DMS153 (cell line): ENCODE results near the gene ZMIZ1.

Experiments
- DNase-seq: peaks from one replicate; lab custom pipeline; 2025; lab: John Stamatoyannopoulos, UW

ZMIZ1 gene

DNA sequence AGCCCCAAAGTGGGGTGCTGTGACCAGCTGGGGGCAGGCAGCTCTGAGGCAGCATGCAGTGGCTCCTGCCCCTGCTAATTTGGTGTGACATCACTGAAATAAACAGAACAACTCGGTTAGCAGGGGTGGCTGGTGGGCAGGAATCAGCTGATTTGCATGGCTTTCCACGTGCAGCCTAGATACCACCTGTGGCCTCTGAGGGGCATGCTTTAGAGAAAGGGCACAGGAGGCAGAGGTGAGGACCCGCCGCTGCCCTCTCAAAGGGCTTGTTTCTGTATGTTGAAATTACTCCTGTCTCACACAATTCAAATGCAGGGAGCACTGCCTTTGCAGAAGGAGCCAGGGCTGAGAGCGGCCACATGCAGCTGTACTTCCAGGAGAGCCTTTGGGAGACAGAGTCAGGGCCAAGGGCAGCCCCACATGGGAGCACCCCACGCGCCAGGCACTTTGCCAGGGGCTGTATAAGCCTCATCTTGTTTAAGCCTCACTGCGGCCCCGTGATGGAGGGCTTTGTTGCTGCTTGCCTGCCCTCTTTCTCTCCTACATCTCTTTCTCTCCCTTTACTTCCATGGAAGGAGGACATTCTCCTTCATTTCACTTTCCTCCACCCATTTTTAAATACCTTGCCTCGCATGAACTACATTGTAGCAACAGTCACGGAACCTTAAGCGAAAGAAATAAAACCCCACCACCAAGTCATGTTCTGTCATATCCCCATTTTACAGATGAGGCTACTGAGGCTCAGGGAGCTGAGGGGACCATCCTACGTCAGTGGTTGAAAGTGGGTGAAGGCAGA, 137.7 kb downstream of the ZMIZ1 start:
- no peak for DNase-seq

DNA sequence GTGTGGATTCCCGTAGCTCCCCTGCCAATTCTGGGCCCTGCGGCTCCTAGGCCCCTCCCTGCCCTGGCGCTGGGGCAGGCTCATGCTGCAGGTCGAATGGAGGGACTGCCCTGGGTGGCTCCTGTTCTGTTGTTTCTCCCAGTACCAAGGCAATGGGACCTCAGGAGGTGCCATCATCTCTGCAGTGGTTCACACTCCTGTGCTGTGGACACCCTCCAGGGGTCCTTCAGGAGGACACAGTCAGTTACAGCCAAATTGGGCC, 138.3 kb downstream of the ZMIZ1 start:
- DNase-seq, result no peak

DNA sequence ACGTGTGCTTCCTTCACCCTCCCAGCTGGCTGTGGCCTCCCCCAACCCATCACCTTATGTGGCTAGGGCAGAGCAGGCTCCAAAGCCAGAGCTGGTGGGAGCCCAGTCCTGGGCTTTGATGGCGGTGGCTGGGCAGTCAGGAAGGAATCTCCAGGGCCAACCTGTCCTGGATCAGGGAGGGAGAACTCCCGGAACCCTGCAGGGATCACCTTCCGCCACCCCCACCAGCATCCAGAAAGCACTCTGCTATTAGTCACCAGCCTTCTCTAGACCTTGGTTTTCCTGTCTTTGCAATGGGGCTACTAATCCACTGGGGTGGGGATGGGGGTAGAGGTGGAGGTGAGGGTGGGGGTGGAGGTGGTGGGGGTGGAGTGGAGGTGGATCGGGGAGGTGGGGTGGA, 139.0 kb downstream of the ZMIZ1 start:
- DNase-seq, result no peak

DNA sequence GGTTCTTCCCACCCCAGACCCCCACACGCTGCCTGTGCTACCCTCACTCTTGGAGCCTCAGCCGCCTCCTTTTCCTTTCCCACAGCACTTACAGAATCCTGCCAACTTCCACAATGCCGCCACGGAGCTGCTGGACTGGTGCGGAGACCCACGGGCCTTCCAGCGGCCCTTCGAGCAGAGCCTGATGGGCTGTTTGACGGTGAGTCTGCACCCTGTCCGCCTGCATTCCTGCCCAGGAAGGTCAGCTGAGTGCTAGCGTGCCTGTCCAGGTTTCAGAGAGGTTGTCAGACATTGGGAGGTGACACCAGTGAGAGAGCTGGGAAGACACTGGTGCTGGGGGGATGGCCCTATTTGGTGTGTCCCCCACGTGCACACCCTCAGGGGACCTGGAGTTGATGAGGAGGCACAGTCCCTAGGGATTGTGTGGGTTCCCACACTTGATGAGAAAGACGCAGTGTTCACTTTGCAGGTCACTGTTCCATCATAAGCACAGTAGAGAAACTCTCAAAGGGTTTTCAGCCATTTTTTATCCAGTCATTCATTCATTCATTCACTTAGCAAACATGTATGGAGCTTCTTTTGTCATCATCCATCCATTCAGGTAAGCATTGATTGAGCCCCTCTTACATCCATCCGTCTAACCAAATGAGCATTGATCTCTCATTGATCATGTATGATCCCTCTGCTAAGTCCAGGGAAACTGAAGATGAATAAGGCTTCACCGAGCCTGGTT, 139.7 kb downstream of the ZMIZ1 start:
- DNase-seq, result no peak

DNA sequence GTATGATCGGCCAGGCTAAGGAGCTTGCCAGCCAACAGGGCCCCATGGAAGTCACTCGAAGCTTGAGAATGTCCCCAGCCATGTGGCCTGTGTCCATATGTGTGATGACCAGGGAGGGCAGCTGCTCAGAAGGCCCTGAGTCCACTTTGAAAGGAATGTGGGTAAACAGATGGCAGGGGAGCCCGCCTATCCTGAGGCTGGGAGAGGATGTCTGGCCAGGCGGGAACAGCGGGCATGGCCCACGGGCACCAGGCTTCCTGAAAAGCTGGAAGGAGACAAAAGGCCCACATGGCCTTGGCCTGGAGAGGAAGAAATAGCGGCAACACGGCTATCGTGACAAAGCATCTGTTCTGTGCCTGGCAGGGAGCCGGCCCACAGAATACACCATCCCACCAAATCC, 140.6 kb downstream of the ZMIZ1 start:
- DNase-seq, result no peak

DNA sequence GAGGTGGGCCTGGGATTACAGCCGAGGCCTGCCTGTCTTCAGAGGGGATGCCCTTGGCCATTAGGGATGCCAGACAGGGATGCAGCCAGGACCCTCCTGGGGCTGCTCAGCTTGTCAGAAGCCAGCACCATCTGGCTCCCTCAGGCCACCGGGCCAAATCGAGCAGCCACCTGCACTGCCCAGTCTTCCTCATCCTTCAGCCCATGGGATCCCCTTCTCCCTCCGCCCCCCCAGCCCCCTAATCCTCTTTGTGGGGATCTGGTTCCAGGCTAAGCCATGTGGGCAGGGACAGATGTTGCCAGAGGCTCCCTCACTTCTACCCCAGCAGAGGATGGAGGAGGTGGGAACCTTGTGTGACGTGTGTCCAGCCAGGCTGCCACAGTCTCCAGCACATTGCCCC, 141.1 kb downstream of the ZMIZ1 start:
- DNase-seq, result no peak

DNA sequence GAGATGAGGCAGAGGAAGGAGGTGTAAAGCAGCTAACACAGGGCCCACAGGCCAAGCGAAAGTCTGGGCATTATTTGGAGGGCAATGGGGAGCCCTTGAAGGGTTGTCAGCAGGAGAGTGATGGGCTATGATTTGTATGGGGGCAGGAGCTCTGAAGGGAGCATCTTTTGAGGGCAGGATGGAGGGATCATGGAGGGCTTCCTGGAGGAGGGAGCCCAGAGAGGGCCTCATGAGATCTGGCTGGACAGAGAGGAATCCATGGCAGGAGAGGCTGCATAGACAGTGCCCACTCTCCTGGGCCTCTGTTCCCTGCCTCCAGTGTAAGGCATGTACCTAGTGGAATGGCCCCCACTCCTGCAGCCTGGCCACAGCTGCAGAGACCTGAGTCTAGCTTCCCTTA, 141.9 kb downstream of the ZMIZ1 start:
- DNase-seq, result no peak

DNA sequence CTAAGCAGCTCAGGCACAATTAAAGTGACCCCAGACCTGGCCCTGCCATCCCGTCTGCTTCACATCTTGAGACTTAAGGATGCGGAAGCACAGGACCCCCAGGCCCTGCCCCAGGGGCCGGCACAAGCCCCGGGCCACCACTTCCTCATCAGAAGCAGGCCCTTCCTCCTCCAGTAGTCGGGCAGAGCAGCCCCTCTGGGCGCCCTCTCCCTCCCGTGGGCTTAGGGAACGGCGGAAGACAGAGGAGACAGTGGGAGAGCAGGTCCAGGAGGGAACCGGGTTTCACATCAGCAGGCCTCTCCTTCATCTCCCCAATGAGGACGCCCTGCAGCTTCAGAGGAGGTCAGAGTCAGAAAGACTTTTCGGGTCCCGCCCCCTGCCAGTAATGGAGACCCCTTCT, 142.8 kb downstream of the ZMIZ1 start:
- no peak for DNase-seq

DNA sequence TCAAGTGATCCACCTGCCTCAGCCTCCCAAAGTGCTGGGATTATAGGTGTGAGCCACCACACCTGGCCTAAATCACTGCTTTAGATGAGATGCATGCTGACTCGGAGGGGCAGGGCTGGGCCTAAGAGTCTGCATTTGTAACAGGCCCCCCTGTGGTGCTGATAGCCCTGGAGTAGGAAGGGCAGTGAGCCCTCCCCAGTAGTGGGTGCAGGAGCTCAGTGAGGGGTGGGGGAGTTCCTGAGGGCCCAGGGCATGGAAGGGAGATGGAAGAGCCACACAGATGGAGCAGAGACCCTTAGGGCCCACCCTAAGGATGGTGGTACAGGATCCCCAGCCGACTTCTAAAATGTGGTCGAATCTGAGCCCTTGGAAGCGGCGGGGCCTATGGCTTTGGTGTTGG, 146.8 kb downstream of the ZMIZ1 start:
- no peak for DNase-seq

DNA sequence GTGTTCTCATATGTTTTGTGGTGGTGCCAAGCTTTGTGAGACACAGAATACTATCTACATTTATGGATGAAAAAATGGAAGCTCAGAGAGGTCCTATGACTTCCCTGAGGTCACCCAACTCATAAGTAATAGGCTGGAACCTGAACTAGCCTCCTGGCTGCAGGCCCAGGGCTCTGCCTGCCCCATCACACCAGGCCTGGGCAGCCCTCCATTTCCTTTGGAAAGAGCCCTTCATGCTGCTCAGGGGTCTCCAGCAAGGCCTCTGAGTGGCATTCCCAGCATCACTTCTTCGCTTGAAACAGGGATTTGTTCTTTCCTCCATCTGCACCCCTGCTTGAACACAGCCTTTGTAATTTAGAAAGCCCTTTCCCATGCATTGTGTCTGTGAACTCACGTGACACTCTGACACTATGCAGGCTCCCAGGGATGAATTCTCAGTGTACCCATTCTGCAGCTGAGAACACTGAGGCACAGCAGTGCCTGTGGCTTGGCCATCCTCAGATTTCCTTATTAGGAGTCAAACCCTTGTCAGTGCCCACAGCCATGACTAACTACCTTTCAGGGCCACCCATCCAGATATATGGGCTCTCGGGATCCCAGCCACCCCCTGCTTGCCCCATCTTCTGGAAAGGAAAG, 150.7 kb downstream of the ZMIZ1 start:
- DNase-seq, result no peak

DNA sequence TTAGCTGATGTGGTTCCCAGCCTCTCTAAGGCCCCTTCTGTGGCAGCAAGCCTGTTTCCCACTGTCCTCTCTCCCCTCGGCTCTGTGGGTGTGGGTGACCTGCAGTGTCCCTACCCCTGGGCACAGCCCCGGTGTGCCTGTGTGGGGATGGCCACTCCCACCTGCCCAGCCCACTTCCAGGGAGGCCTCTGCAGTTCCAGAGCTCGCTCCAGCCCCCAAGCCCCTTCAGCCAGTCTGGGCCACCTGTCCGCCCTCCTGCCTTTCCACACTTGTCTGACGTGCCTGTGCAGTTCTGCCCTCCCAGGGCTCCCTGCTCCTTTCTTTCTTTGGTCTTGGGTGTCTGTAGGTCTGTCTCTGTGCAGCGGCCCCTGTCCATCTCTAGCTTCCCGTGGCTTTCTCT, 151.5 kb downstream of the ZMIZ1 start:
- no peak for DNase-seq

DNA sequence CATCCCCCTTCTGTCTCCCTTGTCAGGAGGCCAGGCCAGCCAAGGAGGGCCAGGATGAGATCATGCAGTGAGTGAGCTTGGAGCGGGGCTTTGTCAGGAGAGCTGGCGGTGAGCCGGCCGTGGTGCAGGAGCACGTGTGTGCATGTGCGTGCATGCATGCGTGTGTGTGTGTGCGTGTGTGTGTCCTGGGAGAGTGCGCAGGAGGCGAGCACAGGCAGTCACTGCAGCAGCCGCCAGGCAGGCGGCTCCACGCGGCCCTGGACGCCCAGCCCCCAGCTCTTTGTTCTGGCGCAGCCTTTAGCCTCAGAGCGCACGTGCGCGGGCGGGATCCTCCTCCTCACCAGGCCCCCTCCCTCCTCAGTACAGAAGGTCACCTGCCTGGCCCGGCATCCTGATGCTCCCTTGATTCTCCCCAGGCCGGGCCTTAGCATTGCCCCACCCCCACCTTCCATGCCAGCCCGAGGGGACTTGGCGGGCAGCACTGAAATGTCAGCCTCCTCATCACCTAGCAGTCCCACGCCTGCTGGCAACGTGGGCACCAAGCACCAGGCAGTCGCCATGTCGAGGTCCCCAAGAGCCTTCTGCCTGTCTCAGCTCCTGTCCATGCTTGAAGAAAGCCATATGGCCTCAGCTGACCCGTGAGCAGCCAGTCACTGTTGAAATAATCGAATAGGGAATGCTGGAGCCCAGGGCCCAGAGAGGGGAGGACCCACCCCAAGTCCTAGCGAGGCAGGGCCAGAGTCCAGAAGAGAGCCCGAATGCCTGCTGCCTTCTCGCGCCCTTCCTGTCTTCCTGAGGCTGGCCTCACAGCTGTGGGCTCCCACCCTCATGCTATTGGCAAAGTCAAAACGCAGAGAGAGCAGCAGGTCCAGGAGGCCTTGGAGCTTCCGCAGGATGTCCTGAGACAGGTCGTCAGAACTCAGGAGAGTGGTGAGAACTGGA, 152.6 kb downstream of the ZMIZ1 start:
- DNase-seq, result peak; percentile 40

DNA sequence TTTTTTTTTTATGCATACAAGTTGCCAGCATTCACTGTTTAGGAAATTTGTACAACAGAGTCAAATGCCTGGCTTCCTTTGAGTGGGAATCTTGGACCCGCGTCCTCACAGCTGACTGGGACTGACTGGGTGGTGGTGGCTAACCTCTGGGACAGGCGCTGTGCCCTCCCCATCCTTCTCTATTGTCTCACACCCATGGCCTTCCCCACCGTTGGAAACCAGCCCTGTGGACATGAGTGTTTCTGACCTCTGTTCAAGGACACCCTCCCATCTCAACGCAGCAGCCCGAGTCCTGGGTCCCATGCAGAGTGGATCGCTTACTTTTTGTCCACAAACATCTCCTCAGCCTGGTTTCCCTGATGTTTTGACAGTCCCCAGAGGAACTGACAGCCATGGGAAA, 153.4 kb downstream of the ZMIZ1 start:
- no peak for DNase-seq

DNA sequence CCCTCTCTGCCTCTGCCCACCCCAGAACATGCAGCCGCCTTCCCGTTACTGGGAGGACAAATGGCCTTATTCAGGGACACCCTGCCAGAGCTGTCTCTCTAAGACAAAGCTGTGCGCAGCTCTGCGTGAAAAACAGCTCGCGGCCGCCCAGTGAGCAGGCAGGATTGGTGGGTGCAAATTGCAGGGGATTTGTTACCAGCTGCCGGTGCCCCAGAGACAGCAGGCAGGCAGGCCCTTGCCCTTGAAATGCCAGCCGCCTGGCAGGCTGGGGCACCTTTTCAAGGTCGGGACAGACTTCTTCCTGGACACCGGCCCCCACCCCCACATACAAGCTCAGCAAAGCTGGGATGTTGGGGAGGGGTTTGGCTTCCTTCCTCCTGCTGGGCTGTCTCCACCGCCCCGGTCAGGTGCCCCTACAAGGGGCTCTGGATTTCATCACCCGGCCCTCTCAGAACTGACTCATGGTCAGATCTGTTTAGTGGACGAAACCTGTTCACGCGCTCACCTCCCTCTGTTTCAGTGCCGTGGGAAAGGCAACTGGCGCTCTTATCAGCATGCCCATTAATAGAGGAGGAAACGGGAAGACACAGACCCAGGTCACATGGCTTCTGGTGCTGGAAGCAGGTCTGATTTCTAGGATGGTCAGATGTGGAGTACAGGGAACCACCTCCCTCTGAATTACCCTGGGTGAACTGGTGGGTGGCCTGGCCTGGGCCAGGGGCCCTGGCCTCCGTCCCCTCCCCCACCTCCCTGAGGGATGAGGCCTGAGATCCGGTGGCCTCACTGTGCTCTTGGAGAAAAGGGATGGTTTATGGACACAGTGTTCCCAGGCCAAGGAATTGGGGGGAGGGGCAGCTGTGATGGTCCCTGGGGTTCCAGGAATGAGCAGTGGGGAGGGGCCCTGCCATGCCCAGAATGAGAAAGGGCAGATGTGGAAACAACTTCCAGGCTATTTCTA, 154.6 kb downstream of the ZMIZ1 start:
- no peak for DNase-seq

DNA sequence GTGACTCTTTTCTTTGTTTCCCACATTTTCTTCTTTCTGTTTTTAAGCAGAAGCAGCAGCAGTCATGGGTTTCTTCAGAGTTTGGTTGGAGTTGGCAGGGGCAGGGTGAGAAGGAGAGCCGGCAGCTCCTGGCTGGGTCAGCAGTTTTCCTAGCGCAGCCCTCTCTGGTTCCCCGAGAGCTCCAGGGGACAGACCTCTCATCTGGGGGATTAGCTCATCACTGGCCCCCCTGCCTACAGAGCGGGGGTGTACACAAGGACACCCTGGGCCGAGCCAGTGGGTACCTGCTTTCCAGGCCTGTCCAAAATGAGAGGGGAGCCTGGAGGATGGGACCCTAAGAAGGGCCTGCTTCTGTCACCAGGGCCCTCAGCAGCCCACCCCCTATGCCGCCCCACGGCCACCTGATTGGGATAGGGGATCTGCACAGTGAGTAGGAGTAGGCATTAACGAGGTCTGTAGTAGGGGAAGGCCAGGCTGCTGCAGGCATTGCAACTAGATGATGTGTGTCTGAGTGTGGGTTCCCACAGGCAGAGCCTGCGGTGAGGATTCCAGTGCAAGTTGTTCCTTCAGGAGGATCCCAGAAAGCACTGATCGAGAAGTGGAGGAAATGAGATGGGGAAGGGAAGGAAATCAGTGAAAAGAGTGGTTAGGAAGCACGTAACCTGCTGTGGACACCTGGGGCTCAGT, 155.6 kb downstream of the ZMIZ1 start:
- DNase-seq, result no peak

DNA sequence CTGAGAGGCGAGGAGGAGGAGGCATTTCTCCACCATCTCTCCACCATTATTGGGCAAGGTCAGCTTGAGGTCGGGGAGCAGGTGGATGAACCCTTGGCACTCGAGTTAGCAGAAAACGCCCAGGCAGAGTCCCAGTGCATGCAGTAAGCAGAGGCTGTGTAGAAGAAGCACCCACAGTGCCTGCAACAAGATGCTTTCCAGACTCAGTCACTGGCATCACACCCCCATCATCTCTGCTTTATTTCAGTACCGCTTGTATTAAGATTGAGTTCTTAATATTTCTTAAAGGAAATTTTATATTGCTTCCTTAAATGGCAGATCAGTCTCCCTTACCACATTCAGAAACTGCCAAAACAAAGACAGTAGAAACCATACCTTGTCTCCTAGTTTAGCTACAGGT, 156.2 kb downstream of the ZMIZ1 start:
- DNase-seq, result no peak

DNA sequence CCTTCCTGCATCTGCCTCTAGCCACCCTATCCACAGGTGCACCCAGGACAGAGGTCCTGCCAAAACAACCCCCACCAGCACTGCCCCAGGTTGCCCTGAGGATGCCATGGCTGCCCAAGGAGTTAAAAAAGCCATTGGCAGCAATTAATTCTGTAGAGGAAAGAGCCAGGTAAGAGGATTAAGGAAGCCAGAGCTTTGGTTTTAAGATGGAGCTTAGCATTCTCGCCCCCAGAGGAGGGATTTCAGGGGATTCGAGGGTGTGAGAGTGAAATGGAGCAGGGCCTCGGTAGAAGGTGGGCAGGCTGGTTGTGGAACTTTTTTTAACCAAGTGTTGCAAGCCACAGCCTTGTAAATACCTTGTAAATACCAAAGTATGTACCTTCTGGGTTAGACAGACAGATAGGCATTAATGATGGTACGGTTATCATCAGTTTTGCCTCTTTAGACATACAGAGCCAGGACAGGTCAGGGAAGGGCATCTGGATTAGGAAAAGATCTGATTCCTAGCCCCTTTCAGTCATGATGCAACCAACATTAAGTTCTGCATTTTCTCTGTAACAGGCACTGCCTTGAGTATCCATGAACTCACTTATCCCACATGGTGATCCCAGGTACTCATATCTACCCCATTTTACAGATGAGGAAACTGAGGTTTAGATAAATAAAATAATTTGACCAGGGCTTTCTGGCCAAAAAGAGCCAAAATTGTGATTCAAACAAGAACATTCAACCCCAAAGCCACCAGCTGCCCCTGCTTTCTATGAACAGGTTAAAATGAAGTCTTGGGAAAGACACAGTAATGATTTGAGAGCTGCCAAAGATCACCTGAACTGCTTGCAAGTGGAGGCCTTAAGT, 157.9 kb downstream of the ZMIZ1 start:
- no peak for DNase-seq

DNA sequence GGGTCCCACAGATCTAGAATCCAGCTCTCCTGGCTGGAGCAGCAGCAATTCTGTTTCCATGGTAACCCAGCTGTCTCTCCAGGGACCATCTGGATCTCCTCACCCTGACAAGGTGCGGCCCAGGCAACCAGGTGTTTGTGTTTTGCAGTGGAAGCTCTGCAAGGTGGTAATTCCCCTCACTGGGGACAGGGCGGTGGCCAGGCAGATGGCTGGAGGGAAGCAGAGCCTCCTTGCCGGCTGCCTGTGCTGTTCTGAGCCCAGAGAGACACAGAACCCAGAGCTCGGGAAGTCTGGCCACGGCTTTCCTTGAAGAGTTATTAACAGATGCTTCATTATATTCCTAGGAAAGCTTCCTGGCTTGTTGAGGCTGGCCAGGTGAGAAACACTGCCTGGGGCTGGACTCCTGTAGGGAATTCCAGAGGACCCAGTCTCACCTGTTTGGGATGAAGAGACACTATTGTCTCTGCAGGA, 160.3 kb downstream of the ZMIZ1 start:
- no peak for DNase-seq

DNA sequence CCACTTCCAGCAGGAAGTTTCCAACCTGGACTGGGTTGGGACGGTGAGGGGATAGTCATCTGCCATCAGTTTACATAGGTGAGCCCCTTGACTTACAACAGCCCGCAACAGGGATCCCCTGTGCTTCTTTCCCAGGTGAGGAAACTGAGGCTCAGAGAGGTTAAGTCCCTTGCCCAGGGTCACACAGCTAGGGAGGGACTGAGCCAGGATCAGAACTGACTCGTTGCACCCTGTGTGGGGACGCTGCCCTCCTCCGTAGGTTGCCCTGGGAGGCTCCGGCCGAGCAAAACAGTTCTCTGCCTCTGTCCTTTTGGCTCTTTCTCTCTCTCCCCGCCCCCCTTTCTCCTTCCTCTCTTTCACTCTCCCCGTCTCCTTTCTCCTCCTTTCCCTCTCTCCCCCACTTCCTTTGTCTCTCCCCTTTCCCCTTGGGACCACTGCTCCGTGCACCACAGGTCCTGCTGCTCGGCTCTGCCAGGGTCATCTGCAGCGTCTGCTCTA, 161.1 kb downstream of the ZMIZ1 start:
- DNase-seq, result no peak
